IgD-negative memory B cell (primary cell): ENCODE data around the gene SMARCB1. TPM values are rescaled to one million over a fixed set of nuclear protein-coding genes. Genes with fewer than 3 reads are reported as not detected.

Source experiments
- H3K27ac Mint-ChIP-seq, 3 donors: one replicate each; pipeline ENCODE4 v1.8.0; 2020 to 2022; ENCODE audit warnings: mild to moderate bottlenecking in 3 of 3, mixed read lengths in 3 of 3, moderate library complexity in 1 of 3
- H3K27me3 Mint-ChIP-seq: one replicate; pipeline ENCODE4 v1.8.0; 2021; ENCODE audit warnings: mixed read lengths
- H3K36me3 Mint-ChIP-seq: one replicate; pipeline ENCODE4 v1.8.0; 2020; ENCODE audit warnings: mild to moderate bottlenecking, mixed read lengths
- H3K4me1 Mint-ChIP-seq, 3 donors: one replicate each; pipeline ENCODE4 v1.8.0; 2020 to 2022; ENCODE audit warnings: mixed read lengths in 3 of 3, mild to moderate bottlenecking in 1 of 3
- H3K4me3 Mint-ChIP-seq, 4 donors: one replicate each; pipeline ENCODE4 v1.8.0; 2020 to 2022; ENCODE audit warnings: mild to moderate bottlenecking in 4 of 4, mixed read lengths in 4 of 4, moderate library complexity in 3 of 4
- H3K9me3 Mint-ChIP-seq, 3 donors: one replicate each; pipeline ENCODE4 v1.8.0; 2020 to 2021; ENCODE audit warnings: mixed read lengths in 3 of 3, mild to moderate bottlenecking in 1 of 3
- polyA plus RNA-seq: library from polyadenylated mRNA; unstranded; fragments of 300-500 nt; fragmentation: Illumina TruSeq; gene quantifications from one replicate; pipeline ENCODE4 v1.2.3, GENCODE V29; 2021

Gene SMARCB1
- polyA plus RNA-seq, 1 donor from 2014 or later, result 117 TPM

GRCh38 chr22:23781511-23782183 is 5.1 kb upstream of the SMARCB1 start:
- Mint-ChIP-seq H3K4me3 (no peak overlapping the region), H3K27ac (peak overlapping the region in 1 of 3 donors; percentile 48), H3K36me3 (no peaks in the 10 kb centered on the region), H3K9me3 (no peaks in the 10 kb centered on the region), H3K27me3 (no peaks in the 10 kb centered on the region), H3K4me1 (peaks cover 4 to 6% (median 6%) of the 10 kb centered on the region in 3 donors)

- H3K9me3 Mint-ChIP-seq, result no peaks in the 10 kb centered on the region
- no peak overlapping the region for H3K27ac Mint-ChIP-seq
- H3K4me1 Mint-ChIP-seq, result peaks cover 4 to 6% (median 6%) of the 10 kb centered on the region in 3 donors
- H3K4me3 Mint-ChIP-seq, result no peak overlapping the region
- H3K27me3 Mint-ChIP-seq, result no peaks in the 10 kb centered on the region
- H3K36me3 Mint-ChIP-seq, result no peaks in the 10 kb centered on the region
These were observed 4.5 kb upstream of the SMARCB1 start for GRCh38 chr22:23782252-23782651.

GRCh38 chr22:23782703-23783102 is 4.1 kb upstream of the SMARCB1 start:
- Mint-ChIP-seq H3K4me1 (peaks cover 9 to 10% (median 9%) of the 10 kb centered on the region in 3 donors), H3K27me3 (no peaks in the 10 kb centered on the region), H3K9me3 (no peaks in the 10 kb centered on the region), H3K36me3 (no peaks in the 10 kb centered on the region), H3K27ac (peak overlapping the region in 1 of 3 donors; percentile 13), H3K4me3 (no peak overlapping the region)

- Mint-ChIP-seq H3K4me1 (peaks cover 13 to 16% (median 15%) of the 10 kb centered on the region in 3 donors), H3K27me3 (no peaks in the 10 kb centered on the region), H3K27ac (peak overlapping the region in 1 of 3 donors; percentile 16), H3K36me3 (no peaks in the 10 kb centered on the region), H3K4me3 (no peak overlapping the region), H3K9me3 (no peaks in the 10 kb centered on the region)
These were observed 3.3 kb upstream of the SMARCB1 start for GRCh38 chr22:23783265-23784150.

DNA sequence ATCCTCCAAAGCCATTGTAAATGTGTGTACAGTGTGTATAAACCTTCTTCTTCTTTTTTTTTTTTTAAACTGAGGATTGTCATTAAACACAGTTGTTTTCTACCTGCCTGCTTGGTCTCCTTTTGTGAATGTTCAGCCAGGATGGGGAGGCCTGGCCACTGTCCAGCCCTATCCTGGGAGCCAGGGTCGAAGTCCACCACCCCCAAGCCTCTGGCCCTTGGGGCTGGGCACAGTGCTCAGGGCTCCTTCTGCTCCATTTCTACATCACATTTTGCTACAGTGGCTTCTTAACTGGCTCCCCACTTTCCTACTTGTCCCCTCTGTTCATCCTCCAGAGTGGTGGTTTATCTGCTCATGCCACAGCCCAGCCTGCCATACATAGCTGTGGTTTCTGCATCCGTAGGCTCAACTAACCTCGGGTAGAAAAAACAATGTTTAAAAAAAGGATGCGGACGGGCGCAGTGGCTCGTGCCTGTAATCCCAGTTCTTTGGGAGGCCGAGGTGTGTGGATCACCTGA is 2.5 kb upstream of the SMARCB1 start:
- no peak overlapping the region for H3K4me3 Mint-ChIP-seq
- peaks cover 15 to 18% (median 15%) of the 10 kb centered on the region in 3 donors for H3K4me1 Mint-ChIP-seq
- no peaks in the 10 kb centered on the region for H3K27me3 Mint-ChIP-seq
- peak overlapping the region in 2 of 3 donors; percentile 58 to 71 for H3K27ac Mint-ChIP-seq
- no peaks in the 10 kb centered on the region for H3K36me3 Mint-ChIP-seq
- H3K9me3 Mint-ChIP-seq, result no peaks in the 10 kb centered on the region

DNA sequence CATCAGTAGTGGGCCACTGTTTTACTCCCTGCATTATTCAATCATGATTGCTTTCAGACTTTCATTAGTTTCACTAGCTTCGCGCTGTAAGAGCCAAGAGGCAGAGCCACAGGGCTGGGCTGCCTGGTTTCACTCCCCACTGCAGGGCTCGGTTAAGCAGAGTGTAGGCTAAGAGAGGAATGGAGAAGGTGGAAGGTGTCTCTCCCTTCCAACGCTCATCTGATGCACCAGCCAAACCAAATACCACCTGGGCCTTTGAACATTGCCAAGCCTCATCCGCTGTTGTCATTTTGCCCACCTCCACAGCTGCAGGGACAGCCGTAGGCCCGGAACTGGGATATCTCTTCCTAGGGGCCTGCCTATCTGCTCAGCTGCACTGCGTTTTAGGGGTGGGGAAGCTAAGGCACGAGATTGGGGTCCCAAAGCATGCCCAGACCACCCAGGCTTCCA is 480 bp upstream of the SMARCB1 start:
- Mint-ChIP-seq H3K4me3 (peak overlapping the region; percentile 89 to 96 (median 94)), H3K27me3 (no peaks in the 10 kb centered on the region), H3K36me3 (no peaks in the 10 kb centered on the region), H3K9me3 (no peaks in the 10 kb centered on the region), H3K27ac (peak overlapping the region; percentile 90 to 94 (median 92)), H3K4me1 (peaks cover 21 to 26% (median 22%) of the 10 kb centered on the region in 3 donors)

DNA sequence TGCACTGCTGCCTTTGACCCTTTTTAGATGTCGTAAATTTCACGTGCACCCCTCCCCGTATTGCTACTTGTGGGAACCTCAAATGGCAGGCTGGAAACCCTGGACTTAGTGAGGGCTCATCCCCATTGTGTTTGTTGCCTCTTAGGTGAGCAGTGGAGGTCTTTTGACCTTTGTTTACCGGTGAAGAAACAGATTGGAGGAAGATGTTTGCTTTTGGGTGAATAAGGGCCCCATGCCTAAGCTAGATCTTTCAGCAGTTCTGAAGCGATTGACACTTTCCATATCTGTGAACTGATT is 782 bp downstream of the SMARCB1 start:
- peak overlapping the region; percentile 90 to 94 (median 92) for H3K27ac Mint-ChIP-seq
- H3K27me3 Mint-ChIP-seq, result no peaks in the 10 kb centered on the region
- peak overlapping the region; percentile 89 to 96 (median 94) for H3K4me3 Mint-ChIP-seq
- peaks cover 21 to 28% (median 23%) of the 10 kb centered on the region in 3 donors for H3K4me1 Mint-ChIP-seq
- no peaks in the 10 kb centered on the region for H3K36me3 Mint-ChIP-seq
- no peaks in the 10 kb centered on the region for H3K9me3 Mint-ChIP-seq

- Mint-ChIP-seq H3K9me3 (no peaks in the 10 kb centered on the region), H3K27me3 (no peaks in the 10 kb centered on the region), H3K4me3 (peak overlapping the region; percentile 89 to 96 (median 94))
These were observed 1.1 kb downstream of the SMARCB1 start for GRCh38 chr22:23787910-23788309.

GRCh38 chr22:23789121-23789520 is 2.4 kb downstream of the SMARCB1 start:
- no peaks in the 10 kb centered on the region for H3K27me3 Mint-ChIP-seq
- H3K36me3 Mint-ChIP-seq, result peaks cover 2% of the 10 kb centered on the region
- H3K4me3 Mint-ChIP-seq, result peak overlapping the region in 3 of 4 donors; percentile 36 to 86 (median 76)
- H3K27ac Mint-ChIP-seq, result peak overlapping the region in 1 of 3 donors; percentile 56
- H3K9me3 Mint-ChIP-seq, result no peaks in the 10 kb centered on the region
- H3K4me1 Mint-ChIP-seq, result peaks cover 21 to 28% (median 23%) of the 10 kb centered on the region in 3 donors

More at GRCh38 chr22:23787910-23788309, 1.1 kb downstream of the SMARCB1 start:
- Mint-ChIP-seq H3K36me3 (peaks cover under 1% of the 10 kb centered on the region), H3K4me1 (peaks cover 21 to 28% (median 23%) of the 10 kb centered on the region in 3 donors), H3K27ac (peak overlapping the region; percentile 90 to 94 (median 92))

DNA sequence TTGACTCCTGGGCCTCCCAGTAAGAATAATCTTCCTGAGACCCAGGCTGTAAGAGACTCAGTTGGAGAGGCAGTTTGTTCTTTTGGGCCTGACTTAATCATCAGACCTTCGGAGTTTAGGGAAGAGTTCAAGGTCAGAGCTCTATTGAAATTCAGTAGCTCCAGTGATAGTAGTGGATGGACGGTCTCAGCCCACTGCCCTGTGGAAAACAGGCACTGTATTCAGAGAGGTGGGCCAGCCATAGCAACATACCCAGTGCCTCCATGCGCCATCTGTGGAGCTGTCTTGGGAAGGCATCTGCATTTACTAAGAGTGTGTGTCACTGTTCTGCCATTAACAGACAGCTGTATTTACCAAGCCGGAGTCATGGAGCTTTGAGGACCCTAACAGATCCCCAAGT is 2.9 kb downstream of the SMARCB1 start:
- H3K4me1 Mint-ChIP-seq, result peaks cover 21 to 28% (median 23%) of the 10 kb centered on the region in 3 donors
- H3K9me3 Mint-ChIP-seq, result no peaks in the 10 kb centered on the region
- peak overlapping the region in 2 of 4 donors; percentile 36 to 76 for H3K4me3 Mint-ChIP-seq
- H3K27me3 Mint-ChIP-seq, result no peaks in the 10 kb centered on the region
- H3K27ac Mint-ChIP-seq, result peak overlapping the region in 1 of 3 donors; percentile 56
- H3K36me3 Mint-ChIP-seq, result peaks cover 2% of the 10 kb centered on the region

- Mint-ChIP-seq H3K4me3 (peak overlapping the region in 3 of 4 donors; percentile 45 to 63 (median 58)), H3K27me3 (no peaks in the 10 kb centered on the region), H3K4me1 (peaks cover 21 to 28% (median 23%) of the 10 kb centered on the region in 3 donors), H3K27ac (no peak overlapping the region), H3K36me3 (peaks cover 2% of the 10 kb centered on the region), H3K9me3 (no peaks in the 10 kb centered on the region)
These were observed 4.3 kb downstream of the SMARCB1 start for GRCh38 chr22:23790819-23791737.

DNA sequence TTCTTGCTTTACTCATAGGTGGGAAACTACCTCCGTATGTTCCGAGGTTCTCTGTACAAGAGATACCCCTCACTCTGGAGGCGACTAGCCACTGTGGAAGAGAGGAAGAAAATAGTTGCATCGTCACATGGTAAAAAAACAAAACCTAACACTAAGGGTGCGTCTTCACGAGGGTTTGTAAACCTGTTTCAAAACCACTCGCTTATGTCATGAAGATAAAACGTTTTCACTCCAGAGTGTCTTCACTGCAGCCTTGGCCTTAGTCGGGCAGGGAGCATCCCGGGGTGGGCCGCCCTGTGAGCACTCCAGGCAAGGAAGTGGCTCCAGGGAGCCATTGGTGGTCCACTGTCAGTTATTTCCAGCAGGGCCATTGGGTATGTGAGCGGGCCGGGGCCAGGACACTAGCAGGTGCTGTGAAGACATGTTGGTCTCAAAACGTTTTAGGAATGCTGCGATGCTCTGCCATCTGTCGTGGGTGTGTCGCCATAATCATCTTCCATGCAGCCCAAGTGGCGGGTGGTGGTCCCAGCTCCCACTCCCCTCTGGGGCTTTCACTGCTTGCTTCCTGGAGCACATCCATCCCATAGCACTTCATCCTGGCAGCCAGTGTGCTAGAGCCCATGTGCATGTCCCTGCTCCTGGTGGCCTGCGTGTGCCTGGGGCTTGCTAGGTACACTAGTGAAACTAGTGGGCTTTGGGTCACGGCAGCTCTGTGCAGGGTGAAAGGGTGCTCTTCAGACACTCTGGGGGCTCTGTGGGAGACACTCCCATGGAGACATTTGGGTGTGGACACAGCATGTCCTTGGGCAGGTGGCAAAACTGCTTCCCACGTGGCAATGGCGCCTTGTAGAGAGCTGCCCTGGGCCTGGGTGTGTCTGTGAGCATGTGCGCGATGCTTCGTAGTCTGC is 5.2 kb downstream of the SMARCB1 start:
- H3K4me3 Mint-ChIP-seq, result peak overlapping the region in 3 of 4 donors; percentile 45 to 63 (median 58)
- no peaks in the 10 kb centered on the region for H3K27me3 Mint-ChIP-seq
- peaks cover 2% of the 10 kb centered on the region for H3K36me3 Mint-ChIP-seq

DNA sequence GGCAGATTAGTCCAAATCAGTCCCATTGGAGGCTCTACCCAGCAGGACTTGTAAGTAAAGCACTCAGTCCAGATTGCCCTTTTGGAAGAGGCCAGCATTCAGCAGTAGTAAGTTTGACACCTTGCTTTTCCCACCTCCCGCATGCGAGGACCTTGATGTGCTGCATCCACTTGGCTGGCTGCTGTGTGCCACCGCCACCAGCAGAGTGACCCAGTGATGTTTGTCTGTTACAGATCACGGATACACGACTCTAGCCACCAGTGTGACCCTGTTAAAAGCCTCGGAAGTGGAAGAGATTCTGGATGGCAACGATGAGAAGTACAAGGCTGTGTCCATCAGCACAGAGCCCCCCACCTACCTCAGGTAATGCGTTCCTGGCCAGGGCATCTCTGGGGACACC is 6.6 kb downstream of the SMARCB1 start:
- H3K9me3 Mint-ChIP-seq, result no peaks in the 10 kb centered on the region
- H3K27me3 Mint-ChIP-seq, result no peaks in the 10 kb centered on the region
- peak overlapping the region in 2 of 3 donors; percentile 46 to 84 for H3K27ac Mint-ChIP-seq
- H3K4me1 Mint-ChIP-seq, result peaks cover 7 to 17% (median 13%) of the 10 kb centered on the region in 3 donors
- peak overlapping the region in 1 of 4 donors; percentile 13 for H3K4me3 Mint-ChIP-seq
- peaks cover 2% of the 10 kb centered on the region for H3K36me3 Mint-ChIP-seq

More for the DNA sequence above, 5.2 kb downstream of the SMARCB1 start:
- Mint-ChIP-seq H3K4me1 (peaks cover 15 to 24% (median 17%) of the 10 kb centered on the region in 3 donors), H3K9me3 (no peaks in the 10 kb centered on the region), H3K27ac (peak overlapping the region in 1 of 3 donors; percentile 32)
